Subcutaneous adipose tissue (tissue), 4 donors: ENCODE results near the gene ATP6V0A1. TPM values are rescaled to one million over a fixed set of nuclear protein-coding genes. Genes with fewer than 3 reads are reported as not detected.

Experiments used
- total RNA-seq, 4 donors: library from RNA; depleted of rRNA; stranded (reverse); fragments of >200 nt; gene quantifications; one replicate each; pipeline ENCODE4 v1.1.0, GENCODE V29; 2016
- TF ChIP-seq, protein P1 (sequence below): fragments of 450-650 bp; IDR thresholded peaks from one replicate; pipeline ENCODE4 v1.5.1; 2016; ENCODE audit warnings: low read depth, mild to moderate bottlenecking, control low read depth, antibody characterized with exemption, moderate library complexity

ATP6V0A1 gene
- total RNA-seq, 4 donors from 2014 or later = 53.0 to 113 (median 56.1) TPM

DNA sequence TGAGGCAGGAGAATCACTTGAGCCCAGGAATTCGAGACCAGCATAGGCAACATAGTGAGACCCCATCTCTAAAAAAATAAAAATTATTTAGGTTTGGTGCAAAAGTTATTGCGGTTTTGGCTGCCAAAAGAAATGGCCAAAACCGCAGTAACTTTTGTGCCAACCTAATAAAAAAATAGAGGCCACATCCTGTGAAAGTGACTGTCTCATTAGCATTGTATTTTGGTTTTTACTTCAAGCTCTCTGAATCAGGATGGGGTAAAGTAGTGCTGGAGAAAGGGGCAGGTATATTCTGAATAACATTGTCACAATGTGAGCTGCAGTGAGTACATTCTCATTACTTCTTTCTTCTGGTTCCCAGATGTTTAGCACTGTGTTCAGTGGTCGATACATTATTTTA lies 36.0 kb downstream of the ATP6V0A1 start:
- TF ChIP-seq, protein P1, sequence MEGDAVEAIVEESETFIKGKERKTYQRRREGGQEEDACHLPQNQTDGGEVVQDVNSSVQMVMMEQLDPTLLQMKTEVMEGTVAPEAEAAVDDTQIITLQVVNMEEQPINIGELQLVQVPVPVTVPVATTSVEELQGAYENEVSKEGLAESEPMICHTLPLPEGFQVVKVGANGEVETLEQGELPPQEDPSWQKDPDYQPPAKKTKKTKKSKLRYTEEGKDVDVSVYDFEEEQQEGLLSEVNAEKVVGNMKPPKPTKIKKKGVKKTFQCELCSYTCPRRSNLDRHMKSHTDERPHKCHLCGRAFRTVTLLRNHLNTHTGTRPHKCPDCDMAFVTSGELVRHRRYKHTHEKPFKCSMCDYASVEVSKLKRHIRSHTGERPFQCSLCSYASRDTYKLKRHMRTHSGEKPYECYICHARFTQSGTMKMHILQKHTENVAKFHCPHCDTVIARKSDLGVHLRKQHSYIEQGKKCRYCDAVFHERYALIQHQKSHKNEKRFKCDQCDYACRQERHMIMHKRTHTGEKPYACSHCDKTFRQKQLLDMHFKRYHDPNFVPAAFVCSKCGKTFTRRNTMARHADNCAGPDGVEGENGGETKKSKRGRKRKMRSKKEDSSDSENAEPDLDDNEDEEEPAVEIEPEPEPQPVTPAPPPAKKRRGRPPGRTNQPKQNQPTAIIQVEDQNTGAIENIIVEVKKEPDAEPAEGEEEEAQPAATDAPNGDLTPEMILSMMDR = no peak

DNA sequence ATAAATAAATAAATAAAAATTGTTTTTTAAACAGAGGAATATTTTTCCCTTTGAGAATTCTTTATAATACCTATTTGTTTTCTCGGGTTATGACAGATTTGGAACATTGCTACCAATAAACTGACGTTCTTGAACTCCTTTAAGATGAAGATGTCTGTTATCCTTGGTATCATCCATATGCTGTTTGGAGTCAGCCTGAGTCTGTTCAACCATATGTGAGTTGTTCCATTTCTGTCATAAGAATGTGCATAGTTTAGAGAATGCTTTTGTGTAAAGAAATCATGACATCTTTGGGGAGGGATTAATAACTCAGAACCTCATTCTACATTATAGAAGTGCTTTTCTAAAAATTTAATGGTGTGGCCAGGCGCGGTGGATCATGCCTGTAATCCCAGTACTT lies 40.1 kb downstream of the ATP6V0A1 start:
- TF ChIP-seq, protein P1 = no peak

DNA sequence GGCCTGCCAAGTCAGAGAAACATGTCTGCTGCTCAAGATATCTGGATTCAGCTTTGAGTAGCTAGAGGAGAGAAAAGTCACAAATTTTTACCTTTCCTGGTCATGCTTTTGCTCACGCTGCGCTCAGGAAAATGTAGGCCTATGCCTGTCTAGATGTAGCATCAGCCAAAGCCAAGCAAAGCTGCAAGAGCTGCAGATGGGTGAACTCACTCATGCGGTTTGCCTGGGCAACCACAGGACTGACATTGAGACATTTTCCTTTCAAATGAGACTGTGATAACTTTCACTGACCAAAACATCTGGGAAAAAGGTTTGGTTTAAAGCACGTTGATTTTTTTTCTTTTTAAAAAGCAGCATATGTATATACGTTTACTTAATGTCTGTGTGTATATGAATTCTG lies 43.4 kb downstream of the ATP6V0A1 start:
- TF ChIP-seq, protein P1 = no peak

DNA sequence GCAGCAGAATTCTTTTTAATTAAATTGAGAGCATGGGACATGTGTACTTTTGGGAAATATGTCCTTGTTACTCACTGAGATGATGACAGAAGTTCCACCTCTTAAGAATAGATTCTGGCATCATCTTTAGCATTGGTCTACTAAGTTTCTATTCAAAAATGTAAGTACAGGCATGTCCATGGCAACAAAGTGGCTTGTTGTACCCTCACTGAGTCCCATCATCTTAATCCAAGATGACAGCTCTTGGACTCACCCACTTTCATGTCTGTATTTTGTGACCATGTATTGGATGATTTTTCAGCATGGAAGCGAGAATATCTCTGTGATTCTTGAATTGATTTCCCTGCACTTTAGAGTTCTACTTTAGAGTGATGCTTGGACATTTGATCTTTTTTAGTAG lies 44.2 kb downstream of the ATP6V0A1 start:
- TF ChIP-seq, protein P1 = no peak

DNA sequence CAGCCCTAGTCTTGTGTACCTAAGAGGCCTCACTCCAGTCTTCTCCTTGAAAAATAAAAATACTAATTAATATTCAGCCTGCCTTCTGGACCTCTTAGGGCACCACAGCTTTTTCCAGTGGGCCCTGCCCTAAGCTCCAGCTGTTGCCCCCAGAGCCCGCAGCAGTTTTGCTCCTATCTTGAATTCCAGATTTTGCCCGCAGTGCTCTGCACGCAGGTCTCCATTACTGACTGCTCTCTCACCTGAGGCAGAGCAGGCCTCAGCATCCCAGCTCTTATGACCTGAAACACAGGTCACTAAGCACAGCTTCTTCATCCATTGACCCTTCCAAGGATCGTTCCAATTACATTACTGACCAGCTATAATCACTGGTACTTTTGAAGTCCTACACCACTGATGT lies 49.0 kb downstream of the ATP6V0A1 start:
- TF ChIP-seq, protein P1 = no peak

DNA sequence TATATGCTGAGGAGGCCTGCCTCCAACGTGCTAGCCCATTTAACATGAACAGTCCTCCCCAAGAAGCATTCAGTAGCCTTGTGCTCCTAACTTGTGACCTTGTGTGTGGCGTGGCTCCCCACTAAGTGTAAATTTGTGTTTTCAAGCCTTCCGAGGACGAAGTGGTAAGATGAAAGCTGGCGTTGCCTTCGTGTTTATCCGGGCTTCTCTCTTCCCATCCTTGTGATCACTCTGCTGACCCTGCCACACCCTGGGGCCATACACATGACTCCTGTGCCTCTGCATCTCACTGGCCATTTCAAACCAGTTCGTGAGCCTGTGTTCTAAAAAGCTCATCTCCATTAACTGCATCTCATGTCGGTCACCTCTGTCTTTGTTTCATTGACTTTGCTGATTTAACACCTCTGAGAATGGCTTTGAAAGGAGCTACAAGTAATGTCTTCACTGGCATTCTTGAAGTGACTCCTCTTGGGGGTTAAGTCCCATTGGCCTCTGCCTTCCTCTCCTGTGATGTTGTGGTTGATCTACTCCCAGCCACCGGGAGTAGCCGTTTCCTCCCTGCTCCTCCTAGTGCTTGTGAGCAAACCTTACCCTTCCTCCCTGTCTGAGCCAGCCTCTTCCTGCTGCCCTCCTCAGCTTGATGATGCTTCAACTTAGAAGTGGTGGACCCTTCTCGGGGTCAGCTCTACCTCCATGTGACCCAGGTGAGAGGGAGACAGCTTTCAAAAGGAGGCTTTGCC lies 49.9 kb downstream of the ATP6V0A1 start:
- TF ChIP-seq, protein P1 = no peak

DNA sequence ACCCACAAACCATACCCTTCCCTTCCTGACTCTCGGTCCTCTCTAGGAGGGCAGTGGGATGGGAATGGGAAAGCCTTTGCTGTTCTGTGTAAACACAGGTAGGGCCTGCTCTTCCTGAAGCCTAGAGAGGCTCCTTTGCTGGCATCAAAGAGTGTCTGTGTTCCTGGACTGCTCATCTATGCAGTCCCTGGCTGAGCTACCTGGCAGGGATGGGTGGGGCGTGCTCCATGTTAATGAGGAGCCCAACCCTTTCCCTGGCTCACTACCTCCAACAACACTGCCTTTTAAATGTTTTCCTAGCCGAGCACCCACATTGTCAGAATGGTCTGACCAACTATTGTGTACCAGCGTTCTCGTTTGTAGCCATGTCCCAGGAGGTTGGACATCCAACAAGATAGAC lies 50.7 kb downstream of the ATP6V0A1 start:
- TF ChIP-seq, protein P1 = no peak
